K562 (cell line): ENCODE results near the gene GAS2L1. TPM values are rescaled to one million over a fixed set of nuclear protein-coding genes. Genes with fewer than 3 reads are reported as not detected.

Experiments
- ATF4 ChIP-seq: fragments of 450-650 bp; formaldehyde crosslinking; IDR thresholded peaks from 2 replicates; pipeline ENCODE4 v1.4.0; 2022; ENCODE audit warnings: mild to moderate bottlenecking, moderate library complexity
- DDX20 ChIP-seq: fragments of 450-650 bp; IDR thresholded peaks from 2 replicates; pipeline ENCODE4 v1.6.1; 2016; ENCODE audit warnings: missing genetic modification characterization, low read depth, mild to moderate bottlenecking, missing compliant biosample characterization, moderate library complexity
- E2F3 ChIP-seq: fragments of 250-450 bp; sonication (Bioruptor Pico); IDR thresholded peaks from 2 replicates; pipeline ENCODE4 v1.4.0; 2020; ENCODE audit warnings: mild to moderate bottlenecking
- KDM2B ChIP-seq: fragments of 250-450 bp; sonication (Bioruptor Pico); IDR thresholded peaks from 2 replicates; pipeline ENCODE4 v1.8.0; 2021; ENCODE audit warnings: mild to moderate bottlenecking, moderate library complexity
- LCOR ChIP-seq: sonication (generic); formaldehyde crosslinking; IDR thresholded peaks from 2 replicates; pipeline ENCODE4 v1.8.0; 2022; ENCODE audit warnings: mild to moderate bottlenecking, missing genetic modification reagents
- MYC ChIP-seq, 2 experiments: fragments of 250-450 bp in 1 of 2; sonication (Bioruptor Pico) in 1 of 2; IDR thresholded peaks; 2 replicates each; pipeline versions ENCODE4 v1.5.1 to v1.6.1; 2012 to 2021; ENCODE audit warnings: low read depth in 2 of 2, borderline replicate concordance in 1 of 2, improper control_type of control experiment in 1 of 2, low read length in 1 of 2, mild to moderate bottlenecking in 1 of 2, moderate library complexity in 1 of 2
- NBN ChIP-seq: fragments of 450-650 bp; IDR thresholded peaks from 2 replicates; pipeline ENCODE4 v1.6.1; 2016; ENCODE audit warnings: low read depth, mild to moderate bottlenecking
- RCOR1 ChIP-seq, 2 experiments: IDR thresholded peaks; 2 replicates each; pipeline ENCODE4 v1.6.1; 2012; ENCODE audit warnings: low read depth in 2 of 2, low read length in 2 of 2, borderline replicate concordance in 1 of 2, improper control_type of control experiment in 1 of 2
- RREB1 ChIP-seq: fragments of 250-450 bp; sonication (Bioruptor Pico); IDR thresholded peaks from 2 replicates; pipeline ENCODE4 v1.4.0; 2020
- TCF3 ChIP-seq: sonication (generic); formaldehyde crosslinking; IDR thresholded peaks from 2 replicates; pipeline ENCODE4 v1.4.0; 2020; ENCODE audit warnings: mild to moderate bottlenecking, missing genetic modification reagents
- ZBTB43 ChIP-seq: sonication (generic); formaldehyde crosslinking; IDR thresholded peaks from 2 replicates; pipeline ENCODE4 v1.8.0; 2023; ENCODE audit warnings: mild to moderate bottlenecking, missing genetic modification reagents
- ZNF174 ChIP-seq: fragments of 250-450 bp; sonication (Bioruptor Pico); IDR thresholded peaks from 2 replicates; pipeline ENCODE4 v1.4.0; 2020; ENCODE audit warnings: mild to moderate bottlenecking
- ZNF277 ChIP-seq: fragments of 250-450 bp; sonication (Bioruptor Pico); IDR thresholded peaks from 2 replicates; pipeline ENCODE4 v1.8.0; 2022; ENCODE audit warnings: inconsistent platforms, mild to moderate bottlenecking, moderate library complexity, borderline replicate concordance
- polyA plus RNA-seq, 8 experiments: library from polyadenylated mRNA; depleted of rRNA in 4 of 8; stranded (reverse) in 5 of 8; unstranded in 3 of 8; fragments of >200 nt; fragmentation: Nextera tagmentation in 2 of 8; fragmentation: Illumina TruSeq in 1 of 8; extraction: Ambion mirVana in 2 of 8; extraction: Trizol in 1 of 8; gene quantifications; 2 replicates each; pipeline versions ENCODE4 v1.2.1 to v1.2.3, GENCODE V29; 2011 to 2014; ENCODE audit warnings: inconsistent platforms in 1 of 8, missing spikeins in 1 of 8
- total RNA-seq, 7 experiments: library from RNA; depleted of rRNA in 6 of 7; stranded (reverse); fragments of >200 nt in 6 of 7; fragmentation: Illumina TruSeq in 2 of 7; extraction: Trizol in 2 of 7; gene quantifications; 2 replicates each; pipeline versions ENCODE4 v1.2.1 to v1.2.3, GENCODE V29; 2011 to 2021; ENCODE audit warnings: low replicate concordance in 1 of 7

Gene GAS2L1
- total and polyA plus RNA-seq, 9 of the 15 experiments (the other 6 are each of a cell fraction or from before 2014, with no cell fraction given): 0.56 to 19.7 (median 3.2) TPM

GRCh38 chr22:29267858-29268510 is 38.5 kb upstream of the GAS2L1 start, which contains the start of the genes EWSR1 and RHBDD3 (continued):
- TF ChIP-seq NBN (peak; percentile 90), MYC (IDR thresholded peaks at IDR 0.05; ENCODE audit: low read depth, low read length) (peak; percentile 88), MYC (CRISPR knock-in tag; IDR thresholded peaks at IDR 0.05; ENCODE audit: borderline replicate concordance, low read depth) (no peak), TCF3 (no peak), LCOR (CRISPR knock-in tag) (peak; percentile 31; the same call in 1 of the 2 replicates), ZBTB43 (CRISPR knock-in tag) (no peak), ATF4 (no peak), DDX20 (tag) (no peak), KDM2B (no peak), RREB1 (CRISPR knock-in tag) (no peak), RCOR1 (IDR thresholded peaks at IDR 0.05; ENCODE audit: borderline replicate concordance in 1 of 2, low read depth in 2 of 2, low read length in 2 of 2) (0 out of 4 replicates have a peak, but pooled peaks of 1 of the 2 experiments have one; percentile 5), E2F3 (CRISPR knock-in tag) (no peak), ZNF174 (CRISPR knock-in tag) (no peak), ZNF277 (CRISPR knock-in tag) (no peak)
